ENCODE results near the gene TSPAN9. TPM values are rescaled to one million over a fixed set of nuclear protein-coding genes. Genes with fewer than 3 reads are reported as not detected.

The TSPAN9 gene
- total RNA-seq, 1 donor from 2014 or later, result 49.4 TPM

DNA sequence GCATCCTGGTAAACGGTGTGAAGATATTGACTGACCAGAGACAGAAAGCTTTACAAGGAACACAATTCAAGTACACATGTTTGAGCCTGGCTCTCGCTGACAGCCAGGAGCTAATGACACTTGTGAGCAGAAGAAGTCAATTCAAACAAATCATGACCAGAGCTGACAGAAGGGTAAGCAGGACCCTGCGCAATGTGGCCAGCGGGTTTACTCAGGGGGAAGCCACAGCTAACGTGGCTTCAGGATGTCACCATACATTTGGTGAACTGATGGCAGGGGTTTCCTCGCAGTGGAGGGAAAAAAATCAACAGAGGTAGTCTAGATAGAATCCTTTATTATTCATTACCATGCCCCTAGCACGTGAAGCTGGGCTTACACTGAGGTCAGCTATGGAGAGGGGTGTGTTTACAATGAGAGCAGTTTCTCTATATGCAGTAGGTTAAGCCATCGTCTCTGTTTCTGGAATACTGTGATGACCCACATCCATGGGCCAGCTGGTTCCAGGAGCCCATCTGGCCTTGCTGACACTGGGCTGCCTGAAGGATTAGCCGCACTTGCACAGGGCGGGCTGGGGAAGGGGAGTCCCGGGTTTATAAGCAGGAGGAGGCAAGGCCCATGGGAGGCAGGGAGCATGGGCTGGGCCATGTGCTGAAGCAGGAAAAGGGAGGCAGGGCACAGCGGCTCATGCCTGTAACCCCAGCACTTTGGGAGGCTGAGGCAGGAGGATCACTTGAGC lies 215.7 kb downstream of the TSPAN9 start:
- H3K4me1 Mint-ChIP-seq, result peaks cover 7% of the 10 kb centered on the region
- no peak for TF ChIP-seq CTCF (IDR thresholded peaks at IDR 0.05; ENCODE audit: unreplicated experiment)
- H3K27ac Mint-ChIP-seq, result no peak overlapping the region
- H3K9me3 Mint-ChIP-seq, result no peaks in the 10 kb centered on the region
- no peak overlapping the region for H3K4me3 Mint-ChIP-seq
- H3K27me3 Mint-ChIP-seq (ENCODE audit: low read depth), result peaks cover 2% of the 10 kb centered on the region
- H3K36me3 Mint-ChIP-seq, result no peaks in the 10 kb centered on the region
- DNase-seq (ENCODE audit: low spot score in 2 of 2, unreplicated experiment in 2 of 2), result no peak

- H3K27me3 Mint-ChIP-seq (ENCODE audit: low read depth), result peaks cover 7% of the 10 kb centered on the region
- H3K27ac Mint-ChIP-seq, result no peak overlapping the region
- DNase-seq (ENCODE audit: low spot score in 2 of 2, unreplicated experiment in 2 of 2), result no peak
- TF ChIP-seq CTCF (IDR thresholded peaks at IDR 0.05; ENCODE audit: unreplicated experiment), result no peak
- H3K4me3 Mint-ChIP-seq, result no peak overlapping the region
- H3K4me1 Mint-ChIP-seq, result peaks cover 7% of the 10 kb centered on the region
- no peaks in the 10 kb centered on the region for H3K36me3 Mint-ChIP-seq
- H3K9me3 Mint-ChIP-seq, result no peaks in the 10 kb centered on the region
Measured at GRCh38 chr12:3293446-3294161, 216.4 kb downstream of the TSPAN9 start.

DNA sequence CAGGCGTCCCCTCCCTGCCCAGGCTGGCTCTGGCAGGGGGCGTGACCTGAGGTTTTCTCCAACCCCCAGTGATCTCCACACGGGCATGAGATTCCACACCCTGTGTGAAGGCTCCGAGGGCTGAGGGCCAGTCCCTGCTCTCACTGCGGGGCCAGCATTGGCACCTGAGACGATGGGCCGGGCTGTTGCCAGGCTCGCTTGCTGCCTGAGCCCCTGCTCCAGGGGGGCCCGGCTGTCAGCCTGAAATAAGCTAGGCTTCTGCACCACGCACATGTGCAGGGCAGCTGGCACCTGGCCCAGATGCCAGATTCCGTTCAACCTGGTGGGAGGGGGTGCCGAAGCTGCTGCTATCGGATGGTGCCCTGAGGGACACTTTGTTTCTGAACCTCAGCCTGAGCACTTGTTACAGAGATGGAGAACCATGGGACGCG lies 217.3 kb downstream of the TSPAN9 start:
- peaks cover 14% of the 10 kb centered on the region for H3K27me3 Mint-ChIP-seq (ENCODE audit: low read depth)
- DNase-seq (ENCODE audit: low spot score in 2 of 2, unreplicated experiment in 2 of 2), result no peak
- H3K4me1 Mint-ChIP-seq, result peaks cover 7% of the 10 kb centered on the region
- H3K27ac Mint-ChIP-seq, result no peak overlapping the region
- no peak for TF ChIP-seq CTCF (IDR thresholded peaks at IDR 0.05; ENCODE audit: unreplicated experiment)
- no peaks in the 10 kb centered on the region for H3K36me3 Mint-ChIP-seq
- no peaks in the 10 kb centered on the region for H3K9me3 Mint-ChIP-seq
- H3K4me3 Mint-ChIP-seq, result no peak overlapping the region

- H3K9me3 Mint-ChIP-seq, result no peaks in the 10 kb centered on the region
- H3K27ac Mint-ChIP-seq, result no peak overlapping the region
- peaks cover 13% of the 10 kb centered on the region for H3K4me1 Mint-ChIP-seq
- no peak overlapping the region for H3K4me3 Mint-ChIP-seq
- DNase-seq (ENCODE audit: low spot score in 2 of 2, unreplicated experiment in 2 of 2), result no peak
- no peaks in the 10 kb centered on the region for H3K36me3 Mint-ChIP-seq
- no peak for TF ChIP-seq CTCF (IDR thresholded peaks at IDR 0.05; ENCODE audit: unreplicated experiment)
- peaks cover 14% of the 10 kb centered on the region for H3K27me3 Mint-ChIP-seq (ENCODE audit: low read depth)
Measured at GRCh38 chr12:3295225-3295624, 218.0 kb downstream of the TSPAN9 start.

DNA sequence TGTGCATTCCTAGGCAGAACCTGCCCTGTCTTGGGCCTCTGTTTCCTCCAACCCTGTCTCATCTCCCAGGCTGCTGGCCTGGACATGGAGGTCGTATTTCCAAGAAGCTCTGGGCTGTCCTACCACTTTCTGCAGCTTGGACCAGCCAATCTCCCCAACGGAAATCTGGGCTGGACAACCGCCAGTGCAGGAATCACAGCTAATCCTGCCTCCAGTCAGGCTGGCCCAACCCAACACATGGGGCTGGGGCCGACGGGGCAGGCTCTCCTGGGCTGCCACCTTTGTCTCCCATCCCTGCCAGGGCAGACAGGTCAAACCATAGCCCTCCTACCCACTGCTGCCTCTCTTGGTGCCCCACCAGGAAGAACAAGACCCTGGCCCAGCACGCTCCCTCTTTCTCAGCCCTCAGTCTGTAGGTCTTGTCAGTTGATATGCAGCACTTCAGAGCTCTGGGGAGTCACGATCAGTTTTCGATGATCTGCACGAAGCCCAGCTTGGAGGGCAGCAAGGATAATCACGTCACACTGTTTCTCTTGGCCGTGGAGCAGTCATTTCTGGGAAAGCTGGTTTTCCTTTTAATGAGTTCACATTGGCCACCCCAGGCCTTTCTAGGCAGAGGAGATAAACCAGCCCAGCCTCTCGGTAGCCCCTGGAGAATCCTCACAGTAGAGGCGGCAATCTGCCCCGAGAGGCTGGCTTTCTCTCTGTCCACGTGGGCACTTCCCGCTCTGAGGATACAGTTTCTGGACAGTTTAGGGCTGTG lies 218.6 kb downstream of the TSPAN9 start:
- peaks cover 16% of the 10 kb centered on the region for H3K27me3 Mint-ChIP-seq (ENCODE audit: low read depth)

More for the DNA sequence above, 218.6 kb downstream of the TSPAN9 start:
- Mint-ChIP-seq H3K4me3 (no peak overlapping the region), H3K4me1 (peaks cover 17% of the 10 kb centered on the region), H3K36me3 (no peaks in the 10 kb centered on the region), H3K9me3 (no peaks in the 10 kb centered on the region), H3K27ac (no peak overlapping the region)
- no peak for DNase-seq (ENCODE audit: low spot score in 2 of 2, unreplicated experiment in 2 of 2)
- TF ChIP-seq CTCF (IDR thresholded peaks at IDR 0.05; ENCODE audit: unreplicated experiment), result no peak

All from mesothelial cell of epicardium (in vitro differentiated cells).